ENCODE results near the gene DGKH.

GRCh38 chr13:42116225-42116624, 67.8 kb downstream of the DGKH start:
- TF ChIP-seq POLR2AphosphoS5 (IDR thresholded peaks at IDR 0.05) (no peak), EP300 (IDR thresholded peaks at IDR 0.05) (no peak)

Measured in gastroesophageal sphincter (tissue), 2 donors.